PFSK-1 (cell line): ENCODE data around the gene SEMA3D.

Experiments
- FOXP2 ChIP-seq: optimal IDR thresholded peaks from 2 replicates; pipeline ENCODE3; 2011; ENCODE audit warnings: borderline replicate concordance, control low read depth, inconsistent platforms; ENCODE audit not compliant: insufficient read depth; ENCODE audit errors: extremely low read length, extremely low read depth
- POLR2AphosphoS5 ChIP-seq: IDR thresholded peaks from 2 replicates; pipeline ENCODE4 v1.6.1; 2012; ENCODE audit warnings: low read depth, mild to moderate bottlenecking, control low read depth, low read length, moderate library complexity
- SIN3A ChIP-seq: IDR thresholded peaks from 2 replicates; pipeline ENCODE4 v1.6.1; 2012; ENCODE audit warnings: mild to moderate bottlenecking, low read length, moderate library complexity, borderline replicate concordance; ENCODE audit not compliant: insufficient read depth
- TAF1 ChIP-seq: IDR thresholded peaks from 2 replicates; pipeline ENCODE4 v1.6.1; 2012; ENCODE audit warnings: low read length, control low read depth, borderline replicate concordance; ENCODE audit not compliant: insufficient read depth
- TF ChIP-seq, protein P1 (sequence below), 2 experiments: IDR thresholded peaks; 2 replicates each; pipeline versions ENCODE4 v1.6.1 to v1.8.0; 2011 to 2012; ENCODE audit warnings: low read depth in 2 of 2, low read length in 2 of 2, control low read depth in 1 of 2, inconsistent platforms in 1 of 2, mild to moderate bottlenecking in 1 of 2, moderate library complexity in 1 of 2; ENCODE audit not compliant: insufficient read depth in 1 of 2

GRCh38 chr7:84985073-84985784 lies 201.6 kb downstream of the SEMA3D start:
- TF ChIP-seq TAF1 (no peak), POLR2AphosphoS5 (no peak), SIN3A (no peak), FOXP2 (no peak)
- TF ChIP-seq, protein P1, sequence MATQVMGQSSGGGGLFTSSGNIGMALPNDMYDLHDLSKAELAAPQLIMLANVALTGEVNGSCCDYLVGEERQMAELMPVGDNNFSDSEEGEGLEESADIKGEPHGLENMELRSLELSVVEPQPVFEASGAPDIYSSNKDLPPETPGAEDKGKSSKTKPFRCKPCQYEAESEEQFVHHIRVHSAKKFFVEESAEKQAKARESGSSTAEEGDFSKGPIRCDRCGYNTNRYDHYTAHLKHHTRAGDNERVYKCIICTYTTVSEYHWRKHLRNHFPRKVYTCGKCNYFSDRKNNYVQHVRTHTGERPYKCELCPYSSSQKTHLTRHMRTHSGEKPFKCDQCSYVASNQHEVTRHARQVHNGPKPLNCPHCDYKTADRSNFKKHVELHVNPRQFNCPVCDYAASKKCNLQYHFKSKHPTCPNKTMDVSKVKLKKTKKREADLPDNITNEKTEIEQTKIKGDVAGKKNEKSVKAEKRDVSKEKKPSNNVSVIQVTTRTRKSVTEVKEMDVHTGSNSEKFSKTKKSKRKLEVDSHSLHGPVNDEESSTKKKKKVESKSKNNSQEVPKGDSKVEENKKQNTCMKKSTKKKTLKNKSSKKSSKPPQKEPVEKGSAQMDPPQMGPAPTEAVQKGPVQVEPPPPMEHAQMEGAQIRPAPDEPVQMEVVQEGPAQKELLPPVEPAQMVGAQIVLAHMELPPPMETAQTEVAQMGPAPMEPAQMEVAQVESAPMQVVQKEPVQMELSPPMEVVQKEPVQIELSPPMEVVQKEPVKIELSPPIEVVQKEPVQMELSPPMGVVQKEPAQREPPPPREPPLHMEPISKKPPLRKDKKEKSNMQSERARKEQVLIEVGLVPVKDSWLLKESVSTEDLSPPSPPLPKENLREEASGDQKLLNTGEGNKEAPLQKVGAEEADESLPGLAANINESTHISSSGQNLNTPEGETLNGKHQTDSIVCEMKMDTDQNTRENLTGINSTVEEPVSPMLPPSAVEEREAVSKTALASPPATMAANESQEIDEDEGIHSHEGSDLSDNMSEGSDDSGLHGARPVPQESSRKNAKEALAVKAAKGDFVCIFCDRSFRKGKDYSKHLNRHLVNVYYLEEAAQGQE (IDR thresholded peaks at IDR 0.05; ENCODE audit: insufficient read depth in 1 of 2, low read depth in 2 of 2, low read length in 2 of 2): no peak
